HS-5 (cell line): Measurements from ENCODE around the gene BCAS3.
"Not testable (repeated sequence)": the region's sequence is repeated elsewhere in the genome, so short reads cannot be mapped to it uniquely, and the experiment has no call there.

Experiments used
- DNase-seq: peaks from one replicate; pipeline ENCODE4 v3.0.0-alpha.2; 2012; ENCODE audit warnings: low read depth

BCAS3 gene

DNA sequence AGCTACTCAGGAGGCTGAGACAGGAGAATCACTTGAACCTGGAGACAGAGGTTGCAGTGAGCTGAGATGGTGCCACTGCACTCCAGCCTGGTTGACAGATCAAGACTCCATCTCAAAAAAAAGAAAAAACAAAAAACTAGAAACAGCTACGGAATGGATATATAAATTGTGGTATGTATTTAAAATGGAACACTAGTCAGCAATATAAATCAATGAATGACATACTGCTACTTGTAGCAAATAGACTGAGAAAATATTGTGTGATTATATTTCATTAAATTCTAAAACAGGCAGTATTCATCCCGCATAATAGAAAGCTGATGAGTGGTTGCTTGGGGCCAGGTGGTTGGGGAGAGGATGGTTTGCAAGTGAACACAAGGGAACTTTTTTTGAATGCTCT lies 261.7 kb downstream of the BCAS3 start:
- DNase-seq: no peak

DNA sequence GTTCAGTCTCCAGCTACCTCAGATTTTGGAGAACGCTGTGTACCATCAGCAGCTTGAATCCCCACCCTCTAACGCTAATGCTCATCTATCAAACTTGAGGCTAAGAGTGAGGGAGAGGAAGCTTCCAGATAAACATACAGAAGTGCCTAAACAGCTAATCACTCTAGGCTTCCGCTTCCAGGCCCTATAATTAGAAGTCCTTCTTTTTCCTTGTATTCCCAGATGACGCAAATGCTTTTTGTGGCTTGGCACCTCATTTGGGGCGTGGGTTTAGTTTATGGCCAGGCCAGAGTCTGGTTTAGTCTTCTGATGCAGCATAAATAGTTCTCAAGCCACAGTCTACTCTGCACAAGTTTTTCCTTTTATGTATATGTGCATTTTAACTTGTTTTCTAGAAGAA lies 263.4 kb downstream of the BCAS3 start:
- DNase-seq: no peak

DNA sequence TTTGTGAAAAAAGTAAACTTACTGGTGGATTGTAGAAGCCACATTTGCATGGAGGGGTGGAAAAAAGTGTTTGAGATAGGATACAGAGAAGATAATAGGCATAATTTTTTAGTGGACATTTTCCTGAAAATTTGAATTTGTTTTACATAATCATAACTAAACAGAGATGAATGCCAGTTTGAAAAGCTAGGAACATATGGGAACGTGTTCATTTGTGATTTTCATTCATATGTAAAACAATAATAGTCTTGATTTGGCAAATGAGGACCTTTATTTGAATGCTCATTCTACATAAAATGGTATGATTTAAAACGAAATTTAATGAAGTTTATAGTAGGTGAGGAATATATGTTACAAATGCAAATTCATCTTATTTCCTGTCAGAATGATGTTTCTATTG lies 263.9 kb downstream of the BCAS3 start:
- DNase-seq: no peak

DNA sequence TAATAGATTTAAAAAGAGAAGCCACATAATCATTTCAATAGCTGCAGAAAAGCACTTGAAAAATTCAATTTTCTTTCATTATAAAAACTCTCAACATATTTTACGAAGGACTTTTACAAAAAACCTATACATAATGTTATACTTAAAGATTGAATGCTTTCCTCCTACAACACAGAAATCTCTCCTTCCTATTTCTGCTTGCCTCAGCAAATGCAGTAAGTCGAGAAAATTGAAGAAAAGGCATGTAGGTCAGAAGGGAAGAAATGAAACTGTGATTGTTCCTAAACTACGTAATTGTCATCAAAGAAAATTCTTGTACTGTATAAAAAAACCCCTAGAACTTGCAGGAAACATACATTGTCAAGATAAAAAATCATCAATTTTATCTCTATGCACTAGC lies 267.1 kb downstream of the BCAS3 start:
- DNase-seq: no peak

DNA sequence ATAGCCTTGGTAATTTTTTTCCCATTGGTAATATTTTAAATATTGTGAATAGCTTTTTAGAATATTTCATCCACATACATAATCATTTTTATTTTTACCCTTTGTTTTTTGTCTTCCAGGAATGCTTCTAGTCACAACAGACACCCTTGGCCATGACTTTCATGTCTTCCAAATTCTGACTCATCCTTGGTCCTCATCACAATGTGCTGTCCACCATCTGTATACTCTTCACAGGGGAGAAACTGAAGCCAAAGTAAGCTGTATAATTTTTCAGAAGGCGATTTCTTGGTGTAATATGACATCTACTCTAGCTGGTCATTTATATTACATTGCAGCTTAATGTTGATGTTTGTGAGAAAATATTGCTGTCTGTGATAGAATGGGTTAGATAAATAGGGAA lies 269.4 kb downstream of the BCAS3 start:
- no peak for DNase-seq

DNA sequence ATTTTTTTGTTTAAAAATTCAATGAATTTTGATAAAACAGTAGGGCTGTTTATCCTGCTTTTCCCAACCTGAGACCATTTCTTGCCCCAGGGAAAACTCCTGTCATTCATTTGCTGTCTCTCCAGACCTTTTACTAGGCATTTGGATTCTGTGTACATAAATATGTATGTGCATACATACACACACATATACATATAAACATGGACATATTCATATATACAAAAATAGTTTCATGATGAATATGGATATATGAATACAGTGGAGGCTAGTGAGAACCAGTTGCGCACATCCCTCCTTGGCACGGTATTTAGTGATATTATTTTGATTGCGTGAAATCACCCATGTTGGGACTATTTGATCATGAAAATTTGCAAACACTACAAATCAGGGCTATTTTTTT lies 269.9 kb downstream of the BCAS3 start:
- DNase-seq: no peak

DNA sequence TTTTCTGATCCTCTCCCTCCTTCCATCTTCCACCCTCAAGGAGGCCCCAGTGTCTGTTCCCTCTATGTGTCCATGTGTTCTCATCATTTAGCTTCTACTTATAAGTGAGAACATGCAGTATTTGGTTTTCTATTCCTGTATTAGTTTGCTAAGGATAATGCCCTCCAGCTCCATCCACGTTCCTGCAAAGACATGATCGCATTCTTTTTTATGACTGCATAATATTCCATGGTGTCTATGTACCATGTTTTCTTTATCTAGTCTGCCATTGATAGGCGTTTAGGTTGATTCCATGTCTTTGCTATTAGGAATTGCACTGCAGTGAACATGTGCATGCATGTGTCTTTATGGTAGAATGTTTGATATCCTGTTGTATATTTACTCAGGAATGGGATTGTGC lies 275.1 kb downstream of the BCAS3 start:
- DNase-seq: no peak

DNA sequence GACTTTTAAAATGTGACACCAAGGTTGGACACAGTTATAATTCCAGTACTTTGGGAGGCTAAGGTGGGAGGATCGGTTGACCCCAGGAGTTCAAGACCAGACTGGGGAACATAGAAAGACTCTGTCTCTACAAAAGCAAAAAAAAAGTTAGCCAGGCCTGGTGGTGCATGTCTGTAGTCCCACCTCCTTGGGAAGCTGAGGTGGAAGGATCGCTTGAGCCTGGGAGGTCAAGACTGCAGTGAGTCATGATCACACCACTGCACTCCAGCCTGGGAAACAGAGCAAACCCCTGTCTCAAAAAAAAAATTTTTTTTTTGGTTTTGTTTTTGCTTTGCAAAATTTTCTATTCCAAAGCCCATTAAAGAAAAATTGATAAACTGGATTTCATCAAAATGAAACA lies 281.4 kb downstream of the BCAS3 start:
- DNase-seq: no peak

DNA sequence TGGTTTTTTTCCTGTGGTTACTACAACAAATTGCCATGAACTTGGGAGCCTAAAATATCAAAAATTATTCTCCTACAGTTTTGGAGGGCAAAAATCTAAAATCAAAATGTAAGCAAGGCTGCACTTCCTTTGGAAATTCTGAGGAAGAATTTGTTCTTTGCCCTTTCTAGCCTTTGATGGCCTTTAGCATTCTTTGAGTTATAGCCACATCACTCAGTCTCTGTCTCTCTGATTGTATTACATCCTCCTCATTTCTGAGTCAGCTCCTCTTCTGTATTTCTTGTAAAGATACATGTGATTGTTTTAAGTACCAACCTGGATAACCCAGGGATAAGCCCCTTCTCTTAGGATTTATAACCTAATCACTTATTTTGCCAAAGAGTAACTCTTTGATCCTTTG lies 282.0 kb downstream of the BCAS3 start:
- DNase-seq: no peak

DNA sequence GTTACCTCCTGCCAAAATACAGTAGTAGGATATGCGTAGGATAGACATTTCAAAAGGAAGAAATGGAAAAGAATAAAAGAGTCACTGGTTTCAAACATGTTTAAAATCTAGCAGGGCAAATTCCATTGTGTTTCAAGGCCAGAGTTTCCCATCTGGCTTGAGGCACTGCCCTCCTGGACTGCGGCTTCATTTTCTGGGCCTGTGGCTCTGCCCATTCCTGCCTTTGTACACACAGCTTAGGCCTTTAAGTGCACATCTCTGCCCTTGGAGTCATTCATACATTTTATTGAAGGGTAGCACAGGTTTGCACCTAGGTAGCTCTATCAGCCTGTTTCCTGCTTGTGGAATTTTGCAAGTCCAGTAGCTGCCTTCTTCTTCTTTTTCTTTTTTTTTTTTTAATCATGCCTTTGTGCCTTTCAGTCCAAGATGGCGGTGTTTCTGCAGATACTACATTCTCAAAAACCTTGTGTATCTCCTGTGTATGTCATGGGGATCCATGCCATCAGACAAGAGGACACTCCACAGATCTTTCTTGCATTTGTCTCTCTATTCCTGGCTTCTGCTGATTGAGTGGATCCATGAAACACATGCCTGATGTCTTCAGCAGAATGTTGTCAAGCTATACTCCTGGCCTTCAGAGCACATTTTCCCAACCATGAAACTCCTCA lies 282.9 kb downstream of the BCAS3 start:
- no peak for DNase-seq

DNA sequence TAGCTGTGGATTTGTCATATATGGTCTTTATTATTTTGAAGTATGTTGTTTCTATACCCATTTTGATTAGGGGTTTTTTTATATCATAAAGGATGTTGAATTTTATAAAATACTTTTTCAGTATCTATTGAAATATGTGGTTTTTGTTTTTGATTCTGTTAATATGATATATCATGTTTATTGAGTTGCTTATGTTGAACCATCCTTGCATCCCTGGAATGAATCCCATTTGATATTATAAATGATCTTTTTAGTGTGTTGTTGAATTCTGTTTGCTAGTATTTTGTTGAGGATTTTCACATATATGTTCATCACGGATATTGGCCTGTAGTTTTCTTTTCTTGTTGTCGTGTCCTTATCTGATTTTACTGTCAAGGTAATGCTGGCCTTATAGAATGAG lies 286.5 kb downstream of the BCAS3 start:
- no peak for DNase-seq

DNA sequence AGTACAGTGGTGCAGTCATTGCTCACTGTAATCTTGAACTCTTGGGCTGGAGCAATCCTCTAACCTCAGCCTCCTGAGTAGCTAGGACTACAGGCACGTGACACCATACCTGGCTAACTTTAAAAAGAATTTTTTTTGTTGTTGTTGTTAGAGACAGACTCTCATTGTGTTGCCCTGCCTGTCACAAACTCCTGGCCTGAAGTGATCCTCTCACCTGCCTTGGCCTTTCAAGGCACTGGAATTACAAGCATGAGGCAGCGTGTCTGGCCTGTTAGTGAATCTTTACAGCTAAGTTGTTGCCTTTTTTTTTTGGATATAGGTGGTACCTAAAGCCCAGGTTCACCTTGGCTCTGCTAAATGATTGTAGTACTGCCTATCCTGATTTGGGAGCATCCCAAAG lies 290.6 kb downstream of the BCAS3 start:
- DNase-seq: no peak

DNA sequence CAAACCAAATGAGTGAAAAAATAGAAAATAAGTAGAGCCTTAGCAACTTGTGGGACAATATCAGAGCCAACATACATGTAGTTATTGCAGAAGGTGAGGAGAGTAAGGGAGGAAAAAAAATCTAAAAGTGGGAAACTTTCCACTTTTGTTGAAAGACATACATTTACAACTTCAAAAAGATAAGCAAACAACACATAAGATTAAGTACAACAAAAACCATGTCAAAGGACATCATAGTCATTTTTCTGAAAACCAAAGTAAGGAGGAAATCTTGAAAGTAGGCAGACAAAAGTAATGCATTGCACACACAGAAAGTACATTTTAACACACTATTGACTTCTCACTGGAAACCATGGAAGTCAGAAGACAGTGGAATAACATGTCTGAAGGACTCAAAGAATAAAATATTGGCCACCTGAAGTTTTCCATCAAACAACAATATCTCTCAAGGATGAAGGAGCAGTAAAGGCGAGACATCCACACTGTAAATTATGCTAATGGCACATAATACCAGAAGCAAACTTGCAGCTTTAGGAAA lies 291.9 kb downstream of the BCAS3 start:
- DNase-seq: no peak

DNA sequence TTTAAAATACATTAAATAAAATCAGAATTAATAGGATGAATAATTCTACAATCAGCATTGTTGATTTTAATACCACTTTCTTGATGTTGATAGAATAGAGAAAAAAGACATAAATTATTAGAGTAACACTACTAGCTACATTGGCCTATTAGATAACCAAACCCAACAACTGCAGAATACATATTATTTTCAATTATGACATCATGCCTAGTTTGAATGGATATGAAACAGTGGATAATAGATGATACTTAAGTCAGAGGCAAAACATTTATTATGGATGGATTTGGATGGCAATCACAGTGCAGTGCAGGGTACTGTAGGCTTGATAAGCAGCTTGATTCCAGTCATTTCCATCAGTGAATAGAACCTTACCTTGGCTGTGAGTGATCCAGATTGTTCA lies 293.1 kb downstream of the BCAS3 start:
- DNase-seq: no peak

DNA sequence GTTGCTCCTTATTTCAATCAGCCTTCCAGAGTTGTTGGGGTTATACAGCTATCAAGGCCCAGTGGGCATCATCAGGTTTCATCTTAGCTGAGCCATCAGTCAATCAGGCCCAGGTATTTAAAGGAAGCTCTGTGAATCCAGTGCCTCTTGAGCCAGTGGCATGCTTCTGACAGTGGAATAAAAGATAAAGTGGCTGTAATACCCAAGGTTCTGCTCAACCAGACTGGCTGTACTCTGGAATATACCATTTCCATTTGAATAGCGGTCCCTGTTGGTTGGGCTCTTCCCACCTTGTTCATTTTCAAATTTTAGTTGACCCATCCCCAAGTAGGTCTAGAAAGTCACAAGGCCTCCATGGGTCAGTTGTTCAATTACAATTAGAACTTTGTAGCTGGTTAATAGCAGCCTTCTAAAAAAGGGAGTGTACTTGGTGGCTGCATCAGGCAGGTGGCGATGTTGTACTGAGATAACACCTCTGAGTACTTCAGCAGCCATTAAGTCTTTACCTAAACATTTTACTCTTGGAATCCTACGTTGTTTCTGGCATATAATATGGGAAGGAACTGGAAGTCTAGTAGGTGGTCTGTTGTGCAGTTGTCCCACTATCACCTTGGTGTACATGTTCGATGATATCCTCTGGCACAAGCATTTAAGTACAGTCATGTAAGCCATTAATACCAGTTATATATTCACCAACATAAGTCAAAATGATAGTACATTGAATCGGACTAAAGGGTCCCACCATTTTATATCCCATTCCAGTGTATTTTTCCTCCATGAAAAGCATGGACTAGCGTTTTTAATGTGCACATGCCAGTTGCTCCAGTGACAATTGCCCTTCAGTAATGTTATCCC lies 294.1 kb downstream of the BCAS3 start:
- DNase-seq: no peak

DNA sequence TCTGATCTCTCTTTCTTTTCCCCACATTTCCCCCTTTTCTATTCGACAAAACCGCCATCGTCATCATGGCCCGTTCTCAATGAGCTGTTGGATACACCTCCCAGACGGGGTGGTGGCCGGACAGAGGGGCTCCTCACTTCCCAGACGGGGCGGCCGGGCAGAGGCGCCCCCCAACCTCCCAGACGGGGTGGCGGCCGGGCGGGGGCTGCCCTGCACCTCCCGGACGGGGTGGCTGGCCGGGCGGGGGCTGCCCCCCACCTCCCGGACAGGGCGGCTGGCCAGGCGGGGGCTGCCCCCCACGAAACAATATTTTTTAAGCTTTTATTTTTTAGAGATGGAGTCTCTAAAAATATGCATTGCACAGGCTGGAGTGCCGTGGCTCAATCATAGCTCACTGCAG lies 299.2 kb downstream of the BCAS3 start:
- DNase-seq: not testable (repeated sequence)

DNA sequence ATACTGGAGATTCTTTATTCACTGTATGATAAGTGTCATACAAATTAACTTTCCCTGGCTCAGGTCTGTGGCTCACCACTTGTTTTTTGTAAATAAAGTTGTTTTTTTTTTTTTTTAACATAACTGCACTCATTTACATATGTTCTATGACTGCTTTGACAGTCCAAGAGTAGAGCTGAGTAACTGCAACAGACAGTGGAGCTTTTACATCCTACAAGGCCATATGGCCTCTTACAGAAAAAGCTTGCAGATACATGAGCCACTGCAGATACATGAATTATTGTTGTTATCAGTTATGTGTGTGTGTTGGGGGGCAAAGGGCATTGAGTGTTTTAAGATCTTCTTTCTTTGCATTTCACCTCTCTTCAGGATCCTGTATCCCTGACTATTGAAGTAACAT lies 311.7 kb downstream of the BCAS3 start:
- DNase-seq: no peak

DNA sequence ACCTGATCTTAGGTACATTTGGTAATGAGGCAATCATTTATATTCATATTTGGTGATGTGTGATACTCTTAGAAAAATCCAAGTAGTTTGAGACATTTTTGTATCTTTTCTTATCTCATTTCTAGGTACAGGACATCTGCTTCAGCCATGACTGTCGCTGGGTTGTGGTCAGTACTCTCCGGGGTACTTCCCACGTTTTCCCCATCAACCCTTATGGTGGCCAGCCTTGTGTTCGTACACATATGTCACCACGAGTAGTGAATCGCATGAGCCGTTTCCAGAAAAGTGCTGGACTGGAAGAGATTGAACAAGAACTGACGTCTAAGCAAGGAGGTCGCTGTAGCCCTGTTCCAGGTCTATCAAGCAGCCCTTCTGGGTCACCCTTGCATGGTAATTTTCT lies 312.2 kb downstream of the BCAS3 start:
- no peak for DNase-seq

DNA sequence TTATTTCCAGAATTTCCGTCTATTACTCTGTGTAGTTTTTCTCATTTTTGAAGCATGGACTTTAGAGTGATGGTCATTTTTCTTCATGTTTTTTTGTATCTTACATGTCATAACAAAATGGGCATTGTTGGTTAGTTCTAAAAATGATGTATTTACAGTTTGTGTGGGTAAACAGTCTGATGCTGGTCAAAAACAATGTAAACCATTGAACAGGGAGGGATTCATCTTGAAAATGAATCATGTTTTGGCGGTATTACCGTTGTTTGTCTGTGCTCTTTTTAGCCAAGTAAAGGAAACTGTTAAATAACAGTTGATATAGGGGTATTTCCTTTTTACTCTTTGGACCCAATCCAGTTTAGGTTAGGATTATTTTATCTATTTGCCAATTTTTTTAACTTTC lies 315.8 kb downstream of the BCAS3 start:
- DNase-seq: no peak

DNA sequence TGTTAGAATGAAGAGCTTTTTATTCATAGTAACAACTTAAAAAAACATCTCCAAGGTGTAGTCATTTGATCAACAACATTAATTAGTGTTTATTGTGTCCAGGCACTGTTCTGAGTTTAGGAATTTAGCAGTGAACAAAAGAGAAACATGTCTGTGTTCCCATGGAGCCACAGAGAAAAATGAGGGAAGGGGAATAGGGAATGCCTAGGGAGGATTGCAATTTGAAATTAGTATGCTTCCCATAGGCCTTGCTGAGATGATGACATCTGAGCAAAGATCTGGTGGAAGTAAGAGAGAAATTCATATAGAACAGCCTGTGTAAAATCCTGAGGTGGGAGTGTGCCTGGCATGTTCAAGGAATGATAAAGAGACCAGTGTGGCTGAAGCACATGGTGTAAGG lies 318.0 kb downstream of the BCAS3 start:
- no peak for DNase-seq

DNA sequence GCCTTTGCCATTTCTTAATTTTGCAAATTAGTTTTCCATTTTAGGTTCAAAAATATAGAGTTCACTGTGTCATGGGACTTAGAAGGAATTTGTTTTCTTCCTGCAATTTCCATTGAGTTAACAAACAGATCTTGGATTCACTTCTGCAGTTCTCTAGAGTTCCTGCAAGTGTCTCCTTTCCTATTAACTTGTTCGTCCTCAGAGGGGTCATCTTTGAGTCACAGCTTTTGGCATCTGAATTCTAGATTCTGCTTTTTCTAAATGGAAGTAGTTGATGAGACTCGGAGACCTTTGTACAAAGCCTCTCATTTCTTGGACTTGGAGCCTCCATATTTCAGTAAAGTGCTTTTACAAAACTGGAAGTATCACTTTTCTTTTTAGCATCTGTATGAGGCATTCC lies 323.3 kb downstream of the BCAS3 start:
- peak; percentile 4 for DNase-seq

DNA sequence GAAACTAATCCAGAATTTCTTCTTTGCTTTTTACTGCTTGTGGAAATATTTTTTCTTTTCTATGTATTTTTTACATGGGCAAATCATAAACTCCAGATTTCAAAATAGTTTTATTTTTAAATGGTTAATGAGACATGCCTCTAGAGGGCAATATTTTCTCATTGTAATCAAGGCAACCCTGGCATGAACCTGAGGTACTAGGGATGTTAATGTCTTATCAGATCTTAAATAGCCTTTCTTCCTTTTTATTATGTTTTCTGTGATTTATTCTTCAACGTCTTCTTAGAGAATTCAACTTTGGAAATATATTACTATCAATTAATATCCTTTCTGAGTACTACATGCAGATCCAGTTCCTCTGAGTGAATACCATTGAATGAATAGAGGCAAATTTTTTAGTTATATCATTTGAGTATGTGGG lies 324.7 kb downstream of the BCAS3 start:
- DNase-seq: peak; percentile 16

DNA sequence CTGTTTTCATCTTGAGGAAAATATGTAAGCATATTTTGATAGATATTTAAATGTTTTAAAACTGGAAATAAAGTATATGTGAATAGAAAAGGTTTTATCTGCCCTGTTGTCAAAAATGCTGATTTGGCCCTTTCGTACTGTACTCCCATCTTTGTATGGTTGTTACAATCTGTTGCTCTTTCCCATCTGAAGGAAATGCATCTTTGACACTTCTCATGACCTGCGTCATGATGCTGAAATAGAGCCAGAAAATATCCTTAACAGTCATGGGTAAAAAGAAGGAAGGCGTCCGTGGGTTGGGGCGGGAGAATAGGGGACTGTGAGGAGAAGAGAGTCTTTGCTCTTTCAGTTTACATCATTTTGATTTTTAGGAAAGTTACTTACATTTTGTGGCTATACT lies 327.7 kb downstream of the BCAS3 start:
- no peak for DNase-seq

DNA sequence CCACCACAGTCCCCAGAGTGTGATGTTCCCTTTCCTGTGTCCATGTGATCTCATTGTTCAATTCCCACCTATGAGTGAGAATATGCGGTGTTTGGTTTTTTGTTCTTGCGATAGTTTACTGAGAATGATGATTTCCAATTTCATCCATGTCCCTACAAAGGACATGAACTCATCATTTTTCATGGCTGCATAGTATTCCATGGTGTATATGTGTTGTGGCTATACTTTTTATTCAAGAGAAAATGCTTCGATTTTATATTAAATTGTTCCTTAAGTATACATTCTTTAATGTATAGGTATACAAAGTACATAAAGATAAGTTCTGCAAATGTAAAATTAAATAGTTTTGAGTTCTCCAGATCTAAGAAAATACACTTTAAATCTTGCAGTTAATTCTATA lies 328.3 kb downstream of the BCAS3 start:
- DNase-seq: not testable (repeated sequence)
